Activated T-helper 1 cell treated with Interleukin-2 at 50 U/mL for 16 hours (primary cell): Measurements from ENCODE around the gene WDR64.
A peak's percentile ranks its signal among the peaks of the same experiment; 100 is the strongest.

Experiments
- DNase-seq: peaks from one replicate; pipeline ENCODE4 v3.0.0-alpha.2; 2020; ENCODE audit warnings: low read depth

Gene WDR64

GRCh38 chr1:241631674-241632073, 20.4 kb upstream of the WDR64 start:
- DNase-seq = no peak

DNA sequence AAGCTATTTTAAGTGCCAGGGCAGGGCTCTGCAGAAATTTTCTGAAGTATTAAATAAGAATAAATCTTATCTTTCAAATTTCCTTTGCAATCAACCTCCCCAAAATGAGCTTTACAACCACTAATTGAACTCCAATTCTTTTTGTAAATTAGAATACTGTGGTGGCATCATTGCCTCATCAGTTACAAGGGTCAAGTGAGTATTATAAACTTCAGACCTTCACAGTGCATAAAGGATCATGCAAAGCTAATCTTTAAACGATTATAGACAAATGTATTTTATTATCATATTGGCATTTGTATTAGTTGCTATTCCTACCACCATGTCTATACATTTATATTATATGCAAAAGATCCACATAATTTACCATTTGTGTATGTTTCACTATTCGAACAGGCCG, 19.1 kb upstream of the WDR64 start:
- no peak for DNase-seq

- no peak for DNase-seq
These were observed 16.4 kb upstream of the WDR64 start for GRCh38 chr1:241635556-241636152.

GRCh38 chr1:241636291-241636690, 15.8 kb upstream of the WDR64 start:
- DNase-seq = no peak

- no peak for DNase-seq
These were observed 15.0 kb upstream of the WDR64 start for GRCh38 chr1:241637046-241637590.

DNA sequence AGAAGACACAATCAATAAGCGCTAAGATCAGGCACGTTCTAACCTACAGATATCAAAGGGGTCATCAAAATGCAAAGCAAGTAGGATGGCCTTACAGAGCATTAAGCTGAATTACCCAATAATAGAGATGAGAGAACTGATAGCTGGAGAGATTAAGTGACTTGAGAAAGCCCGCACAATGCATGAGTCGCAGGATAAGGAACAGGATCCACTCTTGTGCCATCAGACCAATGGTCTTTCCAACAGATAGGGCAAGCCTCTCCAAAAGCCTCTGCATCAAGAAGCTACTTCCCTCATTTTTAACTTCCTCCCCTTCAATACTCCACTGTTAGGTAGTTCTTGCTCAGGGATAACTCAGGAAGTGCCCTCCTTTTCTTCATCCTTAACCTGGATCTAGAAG, 14.5 kb upstream of the WDR64 start:
- DNase-seq = no peak

DNA sequence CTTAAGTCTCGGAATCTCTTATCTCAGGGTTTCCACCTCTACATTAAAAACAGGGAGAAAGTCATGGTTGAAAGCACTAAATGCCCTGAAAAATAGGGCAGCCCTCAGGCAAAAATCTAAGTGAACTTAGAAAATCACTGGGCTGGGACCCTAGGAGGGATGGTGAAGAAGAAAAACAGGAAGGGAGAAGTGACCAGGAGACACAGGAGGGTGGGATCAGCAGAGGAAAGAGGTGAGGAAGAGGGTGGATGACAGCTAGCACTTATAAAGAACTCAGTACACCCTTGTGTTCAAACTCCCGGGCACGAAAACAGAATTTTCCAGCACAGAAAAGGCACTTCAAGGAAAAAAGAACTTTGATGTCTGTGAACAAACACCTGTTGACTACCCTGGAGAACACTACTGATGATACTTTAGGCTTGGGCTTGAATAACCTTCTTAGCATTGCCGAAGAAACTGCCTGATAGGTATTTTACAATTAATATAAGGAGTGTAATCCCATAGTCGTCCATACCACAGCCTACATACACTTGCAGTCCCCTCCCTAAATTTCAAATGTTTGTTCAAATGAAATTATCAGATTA, 13.9 kb upstream of the WDR64 start:
- no peak for DNase-seq

DNA sequence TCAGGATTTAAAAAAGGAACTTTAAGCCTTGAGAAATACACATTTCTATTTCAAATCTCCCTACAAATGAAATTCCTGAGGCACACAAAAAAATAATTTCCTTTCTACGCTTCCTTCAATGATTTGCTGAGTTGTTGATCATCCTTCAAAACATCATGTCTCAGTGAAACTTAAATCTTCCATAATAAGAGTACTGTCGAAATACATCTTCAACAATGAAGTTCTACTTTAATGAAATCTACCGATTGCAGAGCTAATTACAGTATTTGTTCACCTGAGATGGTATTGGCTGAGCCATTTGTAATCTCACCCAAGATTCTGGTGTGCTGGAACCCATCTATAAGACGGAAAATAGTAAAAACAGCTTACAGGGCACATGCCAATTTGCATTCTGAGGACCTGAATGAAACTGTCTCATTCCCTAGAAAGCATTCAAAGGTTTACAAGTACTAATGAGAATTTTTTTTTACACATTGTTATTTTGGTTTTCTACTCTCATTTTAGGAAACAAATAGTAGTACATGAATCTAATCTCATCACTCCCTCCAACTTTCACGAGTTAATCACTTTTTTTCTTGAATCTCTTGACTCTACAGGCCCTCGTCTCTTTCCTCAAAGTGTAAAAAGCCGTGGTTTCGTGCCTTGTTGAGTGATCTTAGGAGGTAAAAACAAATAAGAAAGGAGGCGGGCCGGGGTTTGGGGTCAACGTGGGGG, 13.0 kb upstream of the WDR64 start:
- DNase-seq = no peak

DNA sequence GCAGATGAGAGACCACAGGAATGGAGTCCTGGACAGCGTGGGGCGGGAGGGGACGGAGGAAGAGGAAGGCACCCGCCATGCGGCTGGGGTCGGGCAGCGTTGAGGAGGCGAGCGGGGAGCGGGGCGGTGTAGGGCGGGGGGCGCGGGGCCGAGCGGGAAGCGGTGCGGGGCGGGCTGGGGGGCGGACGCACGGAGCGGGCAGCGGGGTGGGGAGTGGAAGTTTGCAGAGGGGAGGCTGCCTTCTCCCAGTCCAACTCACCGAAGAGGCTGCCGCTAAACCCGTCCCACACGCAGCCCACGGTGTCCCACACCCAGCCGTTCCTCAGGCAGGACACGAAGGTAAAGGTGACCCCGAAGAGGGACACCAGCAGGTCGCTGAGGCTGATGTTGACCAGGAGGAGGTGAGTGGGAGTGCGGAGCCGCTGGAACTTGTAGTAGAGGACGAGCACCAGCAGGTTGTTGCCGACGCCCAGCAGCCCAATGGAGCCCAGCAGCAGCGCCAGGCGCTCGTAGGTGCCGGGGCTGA, 12.4 kb upstream of the WDR64 start:
- DNase-seq = peak; percentile 4

DNA sequence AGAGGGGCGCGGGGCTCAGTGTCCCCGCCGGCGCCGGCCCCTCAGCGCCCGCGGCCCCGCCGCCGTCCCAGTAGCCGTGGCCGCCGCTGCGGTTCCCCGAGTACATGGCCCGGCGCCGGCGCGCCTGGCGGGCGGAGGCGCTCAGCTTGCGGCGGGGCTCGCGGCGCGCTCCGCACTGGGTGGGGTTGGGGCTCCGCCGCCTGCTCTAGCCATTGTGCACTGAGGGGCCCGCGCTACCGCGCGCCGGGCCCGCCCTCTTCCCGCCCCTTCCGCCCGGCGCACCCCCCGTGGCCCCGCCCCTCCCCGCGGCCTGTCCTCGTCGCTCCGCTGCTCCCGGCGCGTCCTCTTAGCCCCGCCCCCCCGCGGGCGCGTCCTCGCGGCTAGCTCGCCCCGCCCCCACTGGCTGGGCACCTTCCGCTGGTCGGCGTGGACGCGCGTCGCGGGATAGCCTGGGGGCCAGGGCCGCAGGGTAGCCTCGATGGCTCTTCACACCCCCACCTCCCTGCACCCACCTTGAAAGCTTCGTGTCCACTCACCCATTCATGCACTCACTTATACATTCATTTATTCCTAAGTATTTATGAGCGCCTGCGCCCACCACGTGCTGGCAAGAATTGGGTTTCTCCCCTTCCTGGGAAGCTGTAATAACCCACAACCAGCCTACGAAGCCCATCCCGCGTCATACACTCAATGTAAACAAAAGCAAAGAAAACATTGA, 11.8 kb upstream of the WDR64 start, which contains the start of the genes CHML and OPN3:
Gene CHML (minus strand): TSS at position 221 of the 718 bp plus-strand sequence. CDS start 4,603 bp downstream, outside the sequence.
Gene OPN3 (minus strand): TSS at position 221 of the 718 bp plus-strand sequence. CDS start 115 bp downstream, at position 106.
- DNase-seq = peak; percentile 87

- no peak for DNase-seq
These were observed 11.0 kb upstream of the WDR64 start for GRCh38 chr1:241640867-241641622.

DNA sequence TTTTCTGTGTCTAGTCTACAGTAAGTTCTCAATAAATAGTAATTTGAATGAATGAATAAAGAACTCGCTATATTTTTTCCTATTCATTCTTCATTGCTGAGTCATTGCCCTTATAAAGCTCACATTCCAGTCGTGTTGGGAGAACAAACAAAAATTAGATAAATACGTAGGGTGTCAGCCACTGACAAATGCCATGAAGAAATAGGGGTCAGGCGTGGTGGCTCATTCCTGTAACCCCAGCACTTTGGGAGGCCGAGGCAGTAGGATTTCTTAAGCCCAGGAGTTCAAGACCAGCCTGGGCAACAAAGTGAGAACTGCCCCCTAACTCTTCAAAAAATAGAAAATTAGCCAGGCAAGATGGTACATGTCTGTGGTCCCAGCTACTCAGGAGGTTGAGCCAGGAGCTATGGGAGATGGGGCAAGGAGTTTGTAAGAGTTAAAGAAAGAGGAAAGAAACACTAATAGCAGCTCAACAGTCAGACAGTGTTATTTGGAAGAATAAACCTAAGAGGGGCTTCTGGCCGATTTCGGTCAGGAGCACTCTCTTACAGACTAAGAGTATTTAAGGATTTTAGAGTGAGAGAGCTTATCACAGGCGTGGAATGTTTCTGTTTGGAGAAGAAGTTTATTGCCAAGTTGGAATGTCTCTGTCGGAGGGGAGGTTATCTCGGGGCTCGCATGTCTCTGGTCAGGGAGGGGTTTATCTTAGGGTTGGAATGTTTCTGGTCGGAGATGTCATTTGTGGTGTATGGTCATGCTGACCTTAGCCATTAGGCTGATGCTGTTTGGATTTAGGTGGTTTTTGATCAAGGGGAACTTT, 10.1 kb upstream of the WDR64 start:
- DNase-seq = no peak

GRCh38 chr1:241642593-241642944, 9.5 kb upstream of the WDR64 start:
- no peak for DNase-seq

- no peak for DNase-seq
These were observed 7.8 kb upstream of the WDR64 start for GRCh38 chr1:241644259-241644658.

DNA sequence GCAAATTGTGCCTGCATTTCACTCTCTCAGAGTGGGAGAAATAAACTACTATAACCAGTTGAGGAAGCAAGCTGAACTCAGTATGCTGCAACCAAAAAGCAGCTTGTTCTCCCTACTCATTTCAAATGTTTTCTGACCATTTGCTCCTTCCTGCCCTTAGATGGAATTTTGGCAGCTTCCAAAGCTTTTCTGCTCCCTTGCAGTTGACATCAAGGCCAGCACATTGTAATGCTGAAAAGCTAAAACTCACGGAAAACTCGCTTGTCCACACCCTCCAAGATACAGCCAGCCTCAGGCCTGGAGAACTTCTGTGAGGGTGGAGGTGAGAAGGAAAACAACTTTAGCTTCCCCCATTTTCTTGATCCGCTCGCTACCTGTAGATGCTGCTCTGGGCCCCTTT, 6.9 kb upstream of the WDR64 start:
- DNase-seq = no peak

DNA sequence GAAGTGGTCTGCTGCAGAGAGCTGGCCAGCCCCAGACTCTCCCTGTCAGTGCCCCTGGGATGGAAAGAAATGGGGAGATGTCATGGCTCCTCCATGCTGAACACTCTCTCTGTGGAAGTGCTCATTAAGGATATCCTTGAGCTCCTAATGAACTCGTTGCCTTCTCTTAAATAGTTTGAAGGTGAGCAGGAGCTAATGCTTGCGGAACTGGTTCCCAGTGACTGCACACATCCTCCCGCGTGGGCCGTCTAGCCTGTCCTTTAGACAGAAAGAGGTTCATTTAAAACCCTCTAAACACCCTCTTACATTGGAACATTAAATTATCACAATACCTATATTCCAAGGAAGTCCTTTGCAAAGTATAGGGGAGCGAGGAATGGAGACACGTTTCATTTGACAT, 5.9 kb upstream of the WDR64 start:
- DNase-seq = no peak

GRCh38 chr1:241647658-241648057, 4.4 kb upstream of the WDR64 start:
- no peak for DNase-seq

- no peak for DNase-seq
These were observed 3.9 kb upstream of the WDR64 start for GRCh38 chr1:241648159-241648558.

GRCh38 chr1:241654019-241654418, 1.9 kb downstream of the WDR64 start:
- no peak for DNase-seq

DNA sequence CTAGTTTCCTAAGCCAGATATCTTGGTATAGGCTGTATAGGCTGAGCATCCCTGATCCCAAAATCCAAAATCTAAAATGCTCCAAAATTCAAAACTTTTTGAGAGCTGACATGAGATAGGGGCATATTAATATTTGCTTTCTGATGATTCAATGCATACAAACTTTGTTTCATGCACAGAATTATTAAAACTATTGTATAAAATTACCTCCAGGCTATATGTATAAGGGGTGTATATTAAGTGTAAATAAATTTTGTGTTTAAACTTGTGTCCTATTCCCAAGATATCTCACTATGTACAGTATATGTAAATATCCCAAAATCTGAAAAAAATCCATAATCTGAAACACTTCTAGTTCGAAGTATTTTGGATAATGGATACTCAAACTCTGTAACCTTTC, 2.6 kb downstream of the WDR64 start:
- DNase-seq = no peak
